ENCODE results near the gene SEMA3A.

SEMA3A gene

DNA sequence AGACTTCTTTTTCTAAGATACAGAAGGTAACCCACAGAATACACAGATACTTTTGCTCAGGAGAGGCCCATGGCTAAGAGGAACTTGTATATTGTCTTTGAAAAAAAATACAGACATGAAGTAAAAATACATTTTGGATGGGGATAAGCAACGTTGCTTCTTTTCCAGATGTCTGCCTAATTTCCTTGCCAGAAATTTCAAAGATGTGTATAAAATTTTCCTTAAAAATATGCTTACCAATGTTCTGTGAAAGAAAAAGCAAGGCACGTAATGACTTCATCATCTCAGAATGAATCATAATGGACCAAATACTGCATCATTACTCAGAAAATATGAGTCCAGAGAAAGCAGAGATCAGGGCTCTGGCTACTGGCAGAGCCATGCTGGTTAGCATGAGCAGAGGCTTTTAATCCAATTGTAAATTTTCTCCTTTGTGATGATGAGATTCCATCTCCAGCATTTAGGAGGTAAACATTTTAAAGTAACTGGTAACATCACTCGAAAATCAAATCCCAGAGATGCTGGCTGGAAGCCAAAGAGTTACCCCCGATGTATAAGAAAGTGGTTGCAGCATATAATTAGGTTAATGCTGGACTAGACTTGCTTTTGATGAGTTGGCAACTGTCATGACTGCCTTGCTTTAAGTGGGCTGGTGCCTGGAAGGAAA, 272.5 kb downstream of the SEMA3A start:
- DNase-seq (ENCODE audit: low spot score), result no peak

DNA sequence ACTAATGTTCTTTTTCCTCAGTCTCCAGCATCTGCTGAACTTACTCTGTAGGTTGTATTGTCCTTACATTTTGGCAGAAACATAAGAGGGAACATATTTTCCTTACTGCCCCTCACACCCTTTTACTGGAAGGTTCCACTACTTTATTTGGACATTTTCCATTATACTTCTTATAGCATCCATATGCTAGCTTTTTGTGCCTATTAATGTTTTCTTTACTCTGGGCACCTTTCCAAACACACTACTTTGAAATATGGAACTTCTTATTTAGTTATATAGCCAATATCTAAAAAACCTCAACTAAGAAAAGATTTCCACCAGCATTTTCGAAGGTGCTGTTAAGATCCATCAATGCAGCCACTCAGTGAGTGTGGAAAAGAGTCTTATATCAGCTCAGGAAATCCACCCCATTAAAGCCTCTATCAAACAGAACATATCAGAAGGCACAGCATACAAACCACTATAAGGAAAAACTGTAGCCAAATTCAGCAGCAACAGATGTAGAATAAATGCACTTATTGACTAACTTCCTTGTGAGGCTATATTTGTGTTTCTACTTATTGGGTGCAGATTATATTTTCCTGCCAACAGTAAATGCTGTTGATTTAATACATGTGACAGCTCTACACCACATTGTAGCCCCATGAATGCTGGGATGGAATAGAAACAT, 273.2 kb downstream of the SEMA3A start:
- no peak for DNase-seq (ENCODE audit: low spot score)

DNA sequence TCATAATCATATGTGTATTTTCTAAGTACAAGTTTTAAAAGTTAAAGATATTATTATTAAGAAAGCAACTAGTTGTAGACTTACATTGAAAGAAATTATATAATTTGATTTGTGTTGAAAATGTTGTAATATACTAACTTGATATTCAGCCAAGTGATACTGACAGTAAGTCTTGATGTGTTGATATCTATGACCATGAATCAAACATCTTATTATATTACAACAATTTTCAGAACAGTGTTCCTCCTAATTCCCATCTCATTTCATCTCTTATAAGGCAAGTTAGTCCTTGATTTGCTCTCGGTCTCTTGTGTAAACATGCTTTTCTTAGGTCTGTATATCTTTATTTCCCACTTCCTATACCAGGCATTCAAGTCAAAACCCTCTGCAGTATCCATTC, 276.4 kb downstream of the SEMA3A start:
- no peak for DNase-seq (ENCODE audit: low spot score)

DNA sequence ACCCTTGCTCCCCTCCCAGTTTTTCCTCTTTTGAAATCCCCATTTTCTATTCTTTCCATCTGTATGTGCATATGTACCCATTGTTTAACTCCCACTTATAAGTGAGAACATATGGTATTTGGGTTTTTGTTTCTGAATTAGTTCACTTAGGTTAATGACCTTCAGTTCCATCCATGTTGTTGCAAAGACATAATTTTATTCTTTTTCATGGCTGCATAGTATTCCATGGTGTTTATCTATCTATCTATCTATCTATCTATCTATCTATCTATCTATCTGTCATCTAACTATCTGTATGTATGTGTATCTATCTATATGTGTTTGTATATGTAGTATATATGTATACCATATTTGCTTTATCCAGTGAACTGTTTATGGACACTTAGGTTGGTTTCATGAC, 281.4 kb downstream of the SEMA3A start:
- DNase-seq (ENCODE audit: low spot score), result no peak

DNA sequence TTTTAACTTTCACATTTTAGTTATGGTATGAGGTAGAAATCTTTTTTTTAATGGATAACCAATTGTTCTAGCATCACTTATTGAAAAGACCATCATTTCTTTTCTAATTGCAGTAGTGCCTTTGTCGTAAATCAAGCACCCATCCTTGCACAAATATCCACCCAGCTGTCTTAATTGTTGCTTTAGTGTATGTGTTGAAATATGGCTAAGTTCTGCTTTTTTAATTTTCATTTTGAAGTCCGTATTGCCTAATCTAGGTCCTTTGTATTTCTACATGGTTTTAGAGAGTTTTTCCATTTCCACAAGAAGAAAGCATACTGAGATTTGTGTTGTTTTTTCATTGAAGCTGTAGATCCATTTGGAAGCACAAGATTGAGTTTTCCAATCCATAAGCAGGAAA, 286.1 kb downstream of the SEMA3A start:
- no peak for DNase-seq (ENCODE audit: low spot score)
